Activated naive CD8-positive, alpha-beta T cell (primary cell): Measurements from ENCODE around the gene MAN1A1.

ENCODE experiments used
- H3K27ac Mint-ChIP-seq: one replicate; pipeline ENCODE4 v1.8.0; 2021; ENCODE audit warnings: mixed read lengths
- H3K27me3 Mint-ChIP-seq: one replicate; pipeline ENCODE4 v1.8.0; 2021; ENCODE audit warnings: mixed read lengths
- H3K36me3 Mint-ChIP-seq: one replicate; pipeline ENCODE4 v1.8.0; 2021; ENCODE audit warnings: mixed read lengths
- H3K4me1 Mint-ChIP-seq: one replicate; pipeline ENCODE4 v1.8.0; 2021; ENCODE audit warnings: low read depth, mixed read lengths
- H3K4me3 Mint-ChIP-seq: one replicate; pipeline ENCODE4 v1.8.0; 2021; ENCODE audit warnings: mild to moderate bottlenecking, mixed read lengths
- H3K9me3 Mint-ChIP-seq: one replicate; pipeline ENCODE4 v1.8.0; 2021; ENCODE audit warnings: low read depth, mixed read lengths

The MAN1A1 gene

DNA sequence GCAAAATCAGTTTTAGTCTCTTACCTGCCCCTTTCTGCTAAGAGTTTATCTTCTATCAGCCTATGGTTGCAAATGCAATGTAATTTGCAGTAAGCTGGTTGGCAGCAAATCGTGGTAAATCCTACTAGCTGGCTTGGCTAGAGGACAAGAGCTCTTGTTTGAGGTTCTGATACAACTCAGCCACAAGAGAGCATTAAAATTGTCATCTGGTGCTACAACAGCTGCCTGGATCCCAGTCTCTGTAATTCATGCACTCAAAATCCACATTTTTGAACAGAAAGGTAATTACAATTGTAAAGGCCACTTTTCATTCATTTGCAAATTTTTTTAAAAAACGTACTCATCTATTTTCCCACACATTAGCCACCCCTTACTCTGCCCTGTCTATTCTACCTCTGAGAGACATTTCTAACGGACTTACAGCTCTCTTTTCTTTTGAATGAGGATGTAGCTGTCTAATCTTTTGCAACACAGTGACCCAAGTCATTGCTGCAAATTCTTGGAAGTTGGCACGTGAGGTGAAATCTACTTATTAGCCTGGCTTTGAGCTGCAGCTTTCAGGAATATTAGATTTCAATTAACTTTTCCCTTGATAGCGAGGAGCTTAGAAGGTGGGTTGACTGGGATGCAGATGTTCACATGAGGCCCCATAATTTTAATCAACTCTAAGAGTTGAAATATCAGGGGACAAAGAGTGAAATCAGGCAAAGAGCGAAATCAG, 217.1 kb downstream of the MAN1A1 start:
- H3K27me3 Mint-ChIP-seq: no peaks in the 10 kb centered on the region
- H3K9me3 Mint-ChIP-seq: no peaks in the 10 kb centered on the region
- H3K27ac Mint-ChIP-seq: no peak overlapping the region
- H3K36me3 Mint-ChIP-seq: no peaks in the 10 kb centered on the region
- H3K4me1 Mint-ChIP-seq: peaks cover 2% of the 10 kb centered on the region
- no peak overlapping the region for H3K4me3 Mint-ChIP-seq

DNA sequence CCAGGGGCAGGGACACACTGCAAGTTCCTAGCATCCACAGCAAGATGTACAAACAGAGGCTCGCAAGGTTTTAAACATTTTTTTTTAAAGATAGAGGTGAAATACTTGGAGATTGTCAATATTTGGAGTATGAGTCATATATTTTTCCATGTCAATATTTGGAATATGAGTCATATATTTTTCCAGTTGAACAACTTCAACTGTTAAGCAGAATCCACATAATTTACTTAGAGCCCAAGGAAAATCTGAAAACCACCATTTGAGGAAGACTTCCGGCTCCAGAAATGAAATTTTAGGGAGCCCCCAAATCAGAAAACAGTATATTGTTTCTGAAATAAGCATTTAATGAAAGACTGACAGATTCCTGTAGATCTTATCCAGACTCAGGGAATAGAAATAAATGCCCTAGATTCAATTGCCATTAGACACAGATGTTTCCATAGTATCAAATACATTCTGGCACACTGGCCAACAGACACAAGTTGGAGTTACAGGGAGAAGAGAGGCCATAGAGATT, 219.5 kb downstream of the MAN1A1 start:
- H3K4me3 Mint-ChIP-seq: no peak overlapping the region
- H3K9me3 Mint-ChIP-seq: no peaks in the 10 kb centered on the region
- H3K36me3 Mint-ChIP-seq: no peaks in the 10 kb centered on the region
- peaks cover 2% of the 10 kb centered on the region for H3K4me1 Mint-ChIP-seq
- H3K27ac Mint-ChIP-seq: no peak overlapping the region
- H3K27me3 Mint-ChIP-seq: no peaks in the 10 kb centered on the region

GRCh38 chr6:119129148-119129967, 220.2 kb downstream of the MAN1A1 start:
- Mint-ChIP-seq H3K27me3 (no peaks in the 10 kb centered on the region), H3K27ac (no peak overlapping the region), H3K4me1 (peaks cover 2% of the 10 kb centered on the region), H3K4me3 (no peak overlapping the region), H3K9me3 (no peaks in the 10 kb centered on the region), H3K36me3 (no peaks in the 10 kb centered on the region)

GRCh38 chr6:119128252-119128912, 221.2 kb downstream of the MAN1A1 start:
- no peak overlapping the region for H3K4me3 Mint-ChIP-seq
- H3K36me3 Mint-ChIP-seq: no peaks in the 10 kb centered on the region
- no peak overlapping the region for H3K27ac Mint-ChIP-seq
- no peaks in the 10 kb centered on the region for H3K27me3 Mint-ChIP-seq
- no peaks in the 10 kb centered on the region for H3K9me3 Mint-ChIP-seq
- H3K4me1 Mint-ChIP-seq: peaks cover 2% of the 10 kb centered on the region

GRCh38 chr6:119127627-119128026, 221.9 kb downstream of the MAN1A1 start:
- no peak overlapping the region for H3K27ac Mint-ChIP-seq
- no peak overlapping the region for H3K4me3 Mint-ChIP-seq
- H3K27me3 Mint-ChIP-seq: no peaks in the 10 kb centered on the region
- H3K4me1 Mint-ChIP-seq: peaks cover 2% of the 10 kb centered on the region
- H3K9me3 Mint-ChIP-seq: no peaks in the 10 kb centered on the region
- no peaks in the 10 kb centered on the region for H3K36me3 Mint-ChIP-seq
